NOMO-1 treated with DMSO at 0.1 percent for 48 hours (cell line): ENCODE measurements around the gene TTC33.

ENCODE experiments used
- DNase-seq: peaks from one replicate; lab custom pipeline; 2025; ENCODE audit not compliant: unreplicated experiment; lab: John Stamatoyannopoulos, UW

The TTC33 gene

DNA sequence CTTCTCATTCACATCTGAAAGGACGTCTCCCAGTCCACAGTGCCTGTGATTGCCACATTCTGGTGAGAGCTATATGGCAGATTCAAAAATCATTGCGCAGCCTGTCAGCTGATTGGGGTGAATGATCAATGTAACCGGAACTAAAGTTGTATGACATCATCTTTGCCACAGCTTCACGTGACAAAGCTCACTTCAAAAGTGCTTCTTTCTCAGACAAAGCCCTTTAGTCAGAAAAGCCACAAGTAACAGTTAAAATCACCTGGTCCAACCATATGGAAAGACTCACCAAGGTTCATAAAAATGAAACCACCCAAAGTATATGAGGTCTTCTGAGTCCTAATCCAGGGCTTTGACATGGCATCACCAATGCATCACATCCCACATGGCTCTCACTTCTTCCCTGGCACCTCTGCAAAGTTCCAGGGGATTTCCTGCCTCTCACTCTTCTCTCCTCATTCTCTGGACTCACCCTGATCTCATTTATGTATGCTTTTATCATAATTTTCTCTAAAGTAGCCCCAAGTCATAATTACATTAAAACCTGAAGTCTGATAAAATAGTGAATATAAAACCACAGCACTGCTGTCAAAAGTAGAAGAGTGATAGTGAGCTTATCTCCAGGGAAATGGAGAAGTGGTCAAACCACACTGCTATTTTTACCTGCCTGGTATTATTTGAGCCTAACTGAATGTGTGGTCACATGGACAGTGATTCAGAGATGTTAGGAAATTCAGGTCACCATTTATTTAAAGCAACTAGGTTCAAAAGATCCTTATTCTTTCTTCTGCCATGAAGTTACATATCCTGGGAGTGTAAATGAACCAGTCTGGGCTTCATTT is 269.1 kb downstream of the TTC33 start:
- peak; percentile 100 for DNase-seq

DNA sequence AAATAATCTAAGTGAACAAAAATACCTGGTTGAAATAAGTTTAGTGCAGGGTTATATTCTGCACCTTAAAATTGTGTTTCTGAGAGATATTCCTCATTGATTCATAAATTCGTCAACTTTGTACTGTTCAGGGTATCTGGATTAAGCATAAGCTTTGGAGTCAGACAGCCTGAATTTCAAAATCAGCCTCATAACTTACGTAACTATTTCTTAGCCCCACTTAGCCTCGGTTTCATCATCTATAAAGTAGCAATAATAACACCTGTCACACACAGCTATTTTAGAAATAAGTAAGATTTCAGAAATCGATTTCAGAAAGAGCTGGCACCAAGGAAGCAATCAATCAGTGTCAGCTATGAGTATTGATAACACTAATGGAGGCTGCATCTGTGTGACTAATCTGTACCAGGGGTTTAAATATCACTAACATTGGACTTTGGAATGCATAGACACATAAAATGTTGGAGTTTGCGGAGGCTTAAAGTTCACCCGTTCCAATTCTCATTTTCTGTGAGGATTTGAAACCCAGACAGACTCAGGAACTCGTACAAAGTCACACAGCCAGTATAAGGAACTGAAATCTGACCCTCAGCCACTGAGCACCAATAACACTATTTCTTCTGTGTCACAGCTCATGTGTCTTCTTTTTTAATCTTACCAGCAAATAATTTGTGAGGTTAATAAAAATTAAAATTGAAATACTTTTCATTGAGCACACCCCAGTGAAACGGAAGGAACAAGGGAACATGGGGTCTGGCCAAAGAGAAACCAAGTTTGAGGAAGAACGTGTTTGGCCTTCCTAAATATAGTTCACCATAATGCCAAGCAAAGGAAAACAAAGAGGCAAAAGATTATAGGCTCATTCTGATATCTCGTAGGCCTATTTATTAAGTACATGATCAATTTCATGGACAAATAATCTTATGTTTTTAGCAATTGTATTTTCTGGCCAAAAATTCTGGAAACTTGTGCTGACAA is 270.5 kb downstream of the TTC33 start:
- peak; percentile 88 for DNase-seq

DNA sequence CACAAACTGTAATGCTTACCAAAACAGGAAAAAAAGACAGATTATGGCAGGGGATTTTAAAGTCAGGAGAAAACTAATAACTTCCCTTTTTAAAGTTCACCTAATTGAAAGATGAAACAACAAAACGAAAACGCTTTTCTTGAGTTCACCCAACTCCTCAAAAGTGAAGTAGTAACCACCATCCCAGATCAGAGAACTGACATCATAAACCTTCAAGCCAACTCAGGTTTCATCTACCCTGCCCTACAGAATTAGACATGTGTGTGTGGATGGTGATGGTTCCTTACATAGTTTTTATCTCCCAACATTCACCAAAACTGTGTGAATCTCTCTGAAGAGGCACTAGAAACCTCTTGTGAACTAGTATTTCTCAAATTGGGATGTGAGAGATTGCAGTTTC is 271.3 kb downstream of the TTC33 start:
- DNase-seq = peak; percentile 73

DNA sequence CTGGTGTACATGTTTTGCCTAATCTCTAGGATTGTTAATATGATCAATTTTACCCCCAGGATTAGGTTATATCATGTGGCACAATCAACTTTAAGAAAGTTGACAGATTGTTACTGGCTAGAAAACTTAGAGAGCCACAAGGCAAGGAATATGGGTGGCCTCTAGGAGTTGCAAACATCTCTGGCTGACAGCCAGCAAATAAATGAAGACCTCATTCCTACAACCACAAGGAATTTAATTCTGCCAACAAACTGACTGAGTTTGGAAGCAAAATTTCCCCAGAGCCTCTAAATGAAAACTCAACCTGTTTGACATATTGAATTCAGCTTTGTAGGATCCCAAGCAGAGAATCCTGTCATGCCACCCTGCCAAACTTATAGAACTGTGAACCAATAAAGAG is 272.4 kb downstream of the TTC33 start:
- DNase-seq = no peak

DNA sequence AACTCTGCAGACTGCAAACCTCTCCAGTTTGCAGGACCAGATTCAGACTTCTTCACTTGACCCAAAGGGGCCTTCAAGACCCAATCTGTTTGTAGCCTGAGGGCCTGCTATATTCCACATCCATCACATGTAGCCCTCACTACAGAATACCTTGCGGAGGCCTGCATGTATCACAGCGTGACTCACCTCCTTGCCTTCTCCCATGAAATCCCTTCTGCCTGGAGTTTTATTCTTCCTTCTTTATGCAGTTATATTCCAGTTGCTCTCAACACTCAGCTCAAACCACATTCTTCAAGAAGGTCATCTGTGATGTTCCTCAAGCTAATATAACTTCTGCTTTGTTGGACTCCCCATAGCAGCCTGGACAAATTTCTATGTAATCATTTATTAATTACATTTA is 274.5 kb downstream of the TTC33 start:
- DNase-seq = no peak

DNA sequence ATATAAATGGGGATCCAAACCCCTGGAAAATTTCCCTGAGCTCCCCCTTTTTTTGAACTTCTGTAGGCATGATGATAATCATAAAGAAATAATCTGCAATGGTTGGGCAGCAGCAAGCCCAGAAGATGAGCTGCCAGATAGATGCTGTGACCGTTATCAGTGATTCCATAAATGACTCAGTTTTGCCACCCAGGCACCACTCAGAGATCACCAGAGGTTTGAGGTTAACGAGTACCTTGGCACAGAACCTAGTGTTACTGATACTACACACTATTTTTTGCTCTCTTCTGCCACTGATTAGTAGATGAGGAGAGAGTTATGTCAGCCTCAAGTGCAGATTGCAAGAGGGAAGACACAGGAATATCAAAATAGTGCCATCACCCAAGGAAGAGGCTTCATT is 275.4 kb downstream of the TTC33 start:
- no peak for DNase-seq

DNA sequence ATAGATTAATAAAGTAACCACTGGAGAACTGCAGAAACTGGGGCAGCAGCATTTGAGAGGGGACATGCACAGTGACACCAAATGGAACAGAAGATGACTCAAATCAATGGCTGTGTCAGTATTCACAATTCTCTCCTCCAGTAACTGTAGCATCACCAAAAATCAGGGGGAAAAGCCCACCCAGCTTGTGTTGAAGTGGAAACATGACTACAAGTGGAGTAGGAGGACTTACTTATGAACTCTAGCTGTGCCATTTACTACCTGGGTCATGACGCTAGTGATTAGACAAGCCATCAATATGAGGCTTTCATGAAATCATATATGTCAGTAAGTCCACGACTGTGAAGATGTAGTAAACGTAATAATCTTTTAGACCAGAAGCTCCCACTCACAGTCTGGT is 275.8 kb downstream of the TTC33 start:
- no peak for DNase-seq

DNA sequence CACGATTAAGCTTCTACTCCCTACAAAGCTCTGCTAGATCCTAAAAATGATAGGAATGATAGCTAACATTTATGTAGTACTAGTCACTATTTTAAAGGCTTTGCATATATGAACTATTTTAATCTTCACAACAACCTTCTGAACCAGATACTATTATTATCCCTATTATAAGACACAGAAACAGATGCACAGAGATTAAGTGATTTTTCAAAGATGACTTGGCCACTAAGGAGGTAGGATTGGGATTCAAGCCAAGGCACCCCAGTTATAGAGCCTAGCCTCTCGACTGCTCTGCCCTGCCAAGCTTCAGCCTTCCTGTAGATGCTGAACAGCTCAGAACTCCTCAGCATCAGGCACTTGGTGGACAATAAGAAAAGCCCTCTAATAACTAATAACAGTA is 277.0 kb downstream of the TTC33 start:
- no peak for DNase-seq

DNA sequence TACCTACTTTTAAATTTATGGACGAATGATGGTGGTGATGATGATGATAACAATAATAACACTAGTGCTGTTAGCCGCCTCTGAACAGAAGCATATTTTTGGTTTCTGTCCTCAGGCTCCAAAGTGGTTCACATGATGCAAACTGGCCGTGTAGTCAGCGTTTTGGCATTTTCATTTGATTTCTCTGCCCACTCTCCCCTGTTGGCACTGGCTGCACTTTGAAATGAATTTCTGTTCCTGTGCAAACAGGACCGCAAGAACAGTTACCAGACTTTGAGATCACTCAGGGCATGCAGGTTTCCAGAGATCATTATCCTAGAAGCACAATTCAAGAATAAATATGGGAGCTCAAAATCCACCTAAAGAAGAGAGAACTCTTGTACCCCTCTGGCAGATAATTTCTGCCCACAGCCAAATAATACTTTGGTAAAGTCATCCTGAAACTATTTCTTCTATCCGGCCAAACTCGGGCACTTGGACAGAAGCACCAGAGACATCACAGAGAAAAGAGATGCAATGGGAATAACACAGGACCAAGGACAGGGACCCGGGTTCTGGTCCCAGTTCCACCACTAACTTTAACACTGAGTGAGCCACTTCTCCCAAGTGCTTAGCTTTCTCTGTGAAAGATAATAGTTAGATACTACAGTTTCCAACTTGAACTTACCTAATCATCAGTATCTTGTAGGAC is 277.8 kb downstream of the TTC33 start:
- DNase-seq = no peak

DNA sequence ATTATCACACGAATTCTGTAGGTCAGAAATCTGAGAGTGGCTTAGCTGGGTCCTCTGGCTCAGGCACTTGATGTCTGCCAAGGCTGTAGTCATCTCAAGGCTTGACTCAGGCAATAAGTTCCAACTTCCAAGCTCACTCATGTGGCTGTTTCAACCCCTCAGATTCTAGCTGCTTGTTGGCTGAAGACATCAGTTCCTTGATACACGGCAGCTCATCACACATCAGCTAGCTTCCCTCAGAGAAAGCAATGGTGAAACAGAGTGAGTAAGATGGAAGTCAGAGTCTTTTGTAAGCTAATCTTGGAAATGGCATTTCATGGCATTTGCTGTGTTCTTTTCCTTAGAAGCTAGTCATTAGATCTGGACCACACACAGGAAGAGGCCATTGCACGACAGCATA is 280.2 kb downstream of the TTC33 start:
- DNase-seq = no peak

DNA sequence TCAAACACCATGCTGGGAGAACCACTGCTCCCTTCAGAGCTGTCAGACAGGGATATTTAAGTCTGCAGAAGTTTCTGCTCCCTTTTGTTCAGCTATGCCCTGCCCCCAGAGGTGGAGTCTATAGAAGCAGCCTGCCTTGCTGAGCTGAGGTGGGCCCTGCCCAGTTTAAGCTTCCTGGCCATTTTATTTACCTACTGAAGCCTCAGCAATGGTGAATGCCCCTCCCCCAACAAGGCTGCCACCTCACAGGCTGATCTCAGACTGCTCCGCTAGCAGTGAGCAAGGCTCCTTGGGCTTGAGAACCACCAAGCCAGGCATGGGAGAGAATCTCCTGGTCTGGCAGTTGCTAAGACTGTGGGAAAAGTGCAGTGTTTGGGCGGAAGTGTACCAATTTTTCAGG is 281.5 kb downstream of the TTC33 start:
- DNase-seq = no peak

DNA sequence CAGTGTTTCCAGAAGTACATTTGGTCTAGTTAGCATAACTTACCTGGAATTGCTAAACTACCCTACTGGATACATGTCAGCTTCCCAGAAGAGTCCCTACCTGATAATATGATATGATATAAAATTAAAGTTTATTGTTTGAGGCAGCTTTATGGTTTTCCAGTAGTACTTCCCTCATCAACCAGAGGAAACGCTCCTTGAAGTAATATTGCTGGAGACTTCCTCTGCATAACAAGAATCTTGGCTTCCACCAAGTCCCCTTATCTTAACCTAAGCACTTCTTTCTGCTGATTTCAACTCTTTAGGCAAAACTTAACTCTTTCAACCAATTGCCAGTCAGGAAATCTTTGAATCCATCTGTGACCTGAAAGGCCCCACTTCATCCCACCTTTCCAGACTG is 290.3 kb downstream of the TTC33 start:
- no peak for DNase-seq

DNA sequence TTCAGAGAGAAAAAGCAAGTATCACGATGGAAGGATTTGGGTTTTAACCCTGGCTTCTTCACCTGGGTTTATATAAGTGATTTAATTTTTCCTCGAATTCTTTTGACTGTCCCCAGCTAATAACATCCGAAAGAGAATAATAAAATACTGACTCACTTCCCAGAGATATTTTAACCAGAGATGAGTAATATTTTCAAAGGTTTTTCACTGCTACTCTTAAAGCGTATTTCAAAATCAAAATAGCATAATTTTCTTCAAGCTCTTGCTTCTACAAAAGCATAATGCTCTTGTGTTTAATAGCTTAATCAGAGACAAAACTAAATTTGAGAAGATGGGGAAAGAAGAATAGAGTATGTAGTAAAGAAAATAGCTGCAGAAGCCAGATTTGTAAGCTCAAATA is 291.2 kb downstream of the TTC33 start:
- no peak for DNase-seq
